Activated CD8-positive, alpha-beta memory T cell treated with anti-CD3 and anti-CD28 coated beads, Interleukin-2, amount 50 U/mL, for 24 hours (primary cell): Measurements from ENCODE around the gene NPEPL1.

Experiments
- DNase-seq: peaks from one replicate; pipeline ENCODE4 v3.0.0-alpha.2; 2020; ENCODE audit errors: extremely low read depth

The NPEPL1 gene

DNA sequence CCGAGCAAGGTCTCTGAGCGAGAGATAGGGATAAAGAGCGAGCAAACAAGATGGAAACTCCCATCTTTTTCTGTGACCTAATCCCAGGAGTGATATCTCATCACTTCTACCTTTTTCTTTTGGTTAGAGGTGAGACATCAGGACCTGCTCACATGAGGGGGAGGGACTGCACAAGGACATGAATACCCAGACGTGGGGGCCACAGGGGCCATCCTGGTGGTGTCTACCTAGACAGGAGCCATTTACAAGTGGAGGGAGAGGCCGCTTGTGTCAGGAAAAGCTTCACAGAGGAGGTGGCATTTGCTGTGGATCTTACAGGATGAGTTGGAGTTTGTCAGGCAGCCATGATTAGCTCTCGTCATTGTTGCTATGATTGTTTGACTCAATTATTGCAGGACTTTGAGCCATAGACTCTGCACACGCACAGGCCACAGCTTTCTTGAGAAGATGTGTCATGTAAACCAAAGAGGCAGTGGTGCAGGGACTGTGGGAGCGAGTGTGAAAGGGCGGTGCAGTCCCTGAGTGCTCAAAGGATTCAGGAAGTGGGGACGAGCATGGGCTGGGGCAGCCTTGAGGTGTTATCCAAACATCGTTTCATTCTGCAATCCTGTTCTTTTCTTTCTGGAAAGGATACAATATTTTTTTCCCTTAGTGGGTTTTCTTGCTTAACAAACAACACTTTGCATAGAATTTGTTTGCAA lies 7.7 kb downstream of the NPEPL1 start:
- DNase-seq, result no peak

DNA sequence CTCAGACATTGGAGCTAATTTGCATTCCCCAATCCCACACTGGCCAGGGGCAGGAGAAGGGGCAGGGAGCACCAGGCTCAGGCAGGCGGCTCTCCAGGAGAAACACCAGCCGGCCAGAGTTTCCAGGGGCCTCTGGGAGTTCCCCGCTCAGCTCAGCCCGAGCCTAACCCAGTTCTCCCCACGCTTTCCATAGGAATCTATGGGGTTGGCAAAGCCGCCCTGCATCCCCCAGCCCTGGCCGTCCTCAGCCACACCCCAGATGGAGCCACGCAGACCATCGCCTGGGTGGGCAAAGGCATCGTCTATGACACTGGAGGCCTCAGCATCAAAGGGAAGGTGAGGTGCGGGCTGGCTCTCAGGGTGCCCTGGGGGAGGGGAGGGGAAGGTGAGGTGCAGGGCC lies 8.2 kb downstream of the NPEPL1 start:
- no peak for DNase-seq

DNA sequence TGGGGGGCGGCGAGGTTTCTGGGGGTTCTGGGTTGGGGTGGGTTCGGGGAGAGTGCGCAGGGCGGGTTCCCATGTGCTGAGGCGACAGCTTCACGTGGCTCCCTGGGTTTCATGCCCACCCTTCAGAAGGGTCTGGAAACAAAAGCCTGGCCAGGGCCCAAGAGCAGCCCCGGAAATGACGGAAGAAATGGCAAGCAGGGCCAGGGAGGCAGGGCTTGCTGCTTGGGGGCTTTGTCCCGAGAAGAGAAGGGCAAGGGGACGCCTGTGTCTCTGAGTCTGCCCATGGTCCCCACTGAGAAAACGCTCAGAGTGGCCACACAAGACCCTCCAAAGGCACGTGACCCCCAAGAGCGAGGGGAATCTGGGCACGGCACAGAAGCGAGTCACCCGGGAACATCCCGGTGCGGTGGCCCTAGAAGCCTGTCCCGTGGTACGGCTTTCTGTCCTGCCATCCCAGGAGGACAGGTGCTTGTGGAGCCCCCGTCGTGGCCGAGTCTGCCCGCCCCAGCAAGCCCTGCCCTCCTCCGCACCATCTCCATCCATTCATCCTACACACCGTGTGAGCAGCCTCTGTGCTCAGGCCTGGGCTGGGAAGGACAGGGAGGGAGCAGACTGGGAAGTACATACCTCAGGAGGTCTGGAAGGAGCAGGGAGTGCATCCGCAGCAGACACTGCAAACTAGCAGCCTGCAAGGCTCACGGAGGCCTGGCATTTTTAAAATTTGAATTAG lies 9.0 kb downstream of the NPEPL1 start:
- no peak for DNase-seq

DNA sequence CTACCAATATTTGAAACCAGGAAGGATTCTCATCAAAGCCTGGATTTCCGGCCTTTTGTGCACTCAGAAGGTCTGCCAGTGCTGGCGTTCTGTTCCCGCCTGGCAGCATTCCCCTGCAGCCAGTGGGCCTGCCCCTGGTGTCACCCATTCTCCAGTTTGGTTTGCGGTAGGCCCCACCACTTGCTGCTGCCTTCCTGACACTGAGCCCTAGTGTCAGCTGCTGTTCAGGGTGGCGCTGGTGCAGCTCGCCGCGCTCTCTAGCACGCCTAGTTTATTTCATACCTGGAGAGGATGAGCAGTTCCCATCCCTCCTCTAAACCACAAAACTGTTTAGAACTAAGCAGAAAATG lies 9.5 kb downstream of the NPEPL1 start:
- no peak for DNase-seq

DNA sequence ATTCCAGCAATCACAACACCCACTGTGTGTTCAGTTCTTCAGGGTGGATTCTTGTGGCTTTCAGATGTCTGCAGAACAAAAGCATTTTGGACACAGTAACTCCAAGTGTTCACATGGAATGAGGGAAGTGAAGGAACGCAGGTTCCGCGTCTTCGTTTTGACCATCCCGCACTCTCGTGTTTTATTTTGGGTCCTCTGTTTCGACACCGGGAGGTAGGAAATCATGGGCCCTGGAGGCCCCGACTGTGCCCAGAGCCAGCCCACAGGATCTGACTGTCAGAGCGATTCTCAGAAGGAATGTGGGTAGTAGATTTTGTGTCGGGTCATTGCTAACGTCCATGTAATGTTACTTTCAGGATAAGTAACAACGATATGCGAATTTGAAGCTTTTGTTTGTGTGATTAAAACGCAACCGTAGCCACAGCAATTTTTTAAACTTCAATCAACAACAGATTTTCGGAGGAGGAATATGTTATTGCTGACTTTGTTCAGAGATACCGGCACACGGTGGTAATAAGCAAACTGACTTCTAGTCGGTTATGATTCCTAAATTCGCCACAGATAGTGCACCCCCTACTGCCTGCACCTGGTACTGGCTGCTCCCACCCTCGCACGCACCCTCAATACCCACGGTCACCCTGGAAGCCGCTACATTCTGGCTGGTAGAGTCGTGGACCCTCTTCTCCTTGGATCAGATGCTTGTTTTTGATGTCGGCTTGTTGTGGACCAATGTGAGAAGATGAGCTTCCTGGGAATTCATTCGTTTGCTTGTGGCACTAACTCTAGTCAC lies 10.5 kb downstream of the NPEPL1 start:
- no peak for DNase-seq

DNA sequence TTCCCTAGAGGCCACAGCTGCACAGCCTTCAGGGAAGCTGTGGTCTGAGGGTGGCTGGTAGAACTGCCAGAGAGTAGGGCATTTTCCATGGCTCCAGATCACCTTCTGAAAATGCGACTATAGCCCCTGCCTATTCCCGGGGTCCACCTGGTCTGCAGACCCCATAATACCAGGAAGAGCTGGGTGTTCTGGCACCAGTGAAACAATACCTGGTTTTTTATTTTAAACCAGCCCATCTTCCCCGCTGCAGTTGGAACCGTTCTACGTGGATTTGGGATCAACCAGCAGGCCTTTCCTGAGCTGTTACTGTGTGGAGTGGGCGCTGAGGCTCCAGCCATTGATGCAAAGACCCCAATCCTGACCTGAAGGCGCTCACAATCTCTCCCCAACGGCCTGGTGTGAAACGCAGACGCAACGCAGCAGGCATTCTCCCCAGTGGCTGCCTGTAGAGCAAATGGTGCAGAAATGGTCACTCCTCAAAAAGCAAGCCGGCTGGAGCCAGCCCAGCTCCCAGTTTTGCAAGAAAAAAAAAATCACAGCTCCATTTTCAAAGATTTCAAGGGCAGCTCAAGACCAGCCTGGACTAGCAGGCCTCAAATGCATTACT lies 11.3 kb downstream of the NPEPL1 start:
- no peak for DNase-seq

DNA sequence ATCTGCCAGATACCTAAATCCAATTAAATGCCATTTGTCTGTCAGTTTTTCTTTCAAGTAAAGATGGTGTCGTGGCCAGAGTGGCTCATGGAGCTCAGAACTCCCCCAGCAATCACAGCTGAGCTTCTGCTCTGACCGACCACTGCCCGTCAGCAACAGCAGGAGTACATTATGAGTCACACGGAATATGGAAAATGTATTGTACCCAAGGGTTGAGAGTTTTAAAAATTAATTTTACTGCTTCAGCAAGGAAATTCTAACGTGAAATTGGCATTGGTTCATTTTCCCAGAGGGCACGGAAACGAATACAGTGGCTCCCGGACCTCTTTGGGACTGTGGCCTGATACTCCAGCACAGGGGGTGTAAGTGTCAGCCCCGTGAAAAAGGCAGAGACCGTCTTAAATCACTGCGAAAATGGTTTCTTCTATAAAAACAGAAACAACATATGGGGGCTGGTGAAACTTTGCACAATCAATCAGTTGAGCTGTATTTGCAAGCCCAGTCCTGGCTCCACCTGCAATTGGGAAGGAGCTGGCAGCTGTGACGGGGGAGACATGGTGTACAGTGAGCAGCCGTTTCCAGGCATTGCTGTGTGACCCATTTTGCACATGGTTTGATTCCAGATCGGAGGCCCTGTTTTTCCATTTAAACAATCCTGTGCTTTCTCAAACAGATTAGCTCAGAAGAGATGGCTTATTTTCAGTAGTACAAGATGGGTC lies 12.8 kb downstream of the NPEPL1 start:
- no peak for DNase-seq

DNA sequence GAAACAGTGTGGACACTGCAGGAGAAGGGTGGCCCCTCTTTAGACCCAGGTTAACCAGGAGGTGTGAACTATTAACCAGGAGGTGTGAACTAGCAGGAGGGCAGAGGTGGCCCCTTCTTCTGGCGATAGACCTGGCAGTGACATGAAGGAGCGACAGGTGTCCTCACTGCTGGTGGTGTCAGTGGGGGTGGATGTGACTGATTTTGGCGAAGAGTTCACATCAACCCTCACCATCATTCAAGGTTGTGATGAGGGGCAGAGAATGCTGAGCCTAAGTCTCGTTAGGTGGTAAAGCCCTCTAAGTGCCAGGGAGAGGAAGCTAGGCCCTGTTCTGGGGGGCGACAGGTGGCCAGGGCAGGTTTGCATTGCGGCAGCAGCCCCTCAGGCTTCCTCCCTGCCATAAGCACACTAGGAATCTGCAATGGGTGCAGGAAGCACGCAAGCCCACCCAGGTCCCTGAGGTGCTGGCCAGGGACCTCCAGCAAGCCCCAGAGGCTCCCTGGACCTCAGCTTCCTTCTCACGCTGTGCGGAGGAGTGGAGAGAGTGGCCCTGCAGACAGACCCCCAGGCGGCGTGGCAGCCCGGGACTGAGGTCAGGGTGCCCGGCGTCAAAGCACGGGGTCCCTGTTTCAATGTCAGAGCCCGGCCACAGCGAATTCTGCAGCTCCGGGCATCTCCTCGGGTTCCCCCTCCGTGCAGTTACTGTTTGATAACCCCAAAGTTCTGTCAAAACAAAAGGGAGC lies 13.7 kb downstream of the NPEPL1 start:
- DNase-seq, result no peak

DNA sequence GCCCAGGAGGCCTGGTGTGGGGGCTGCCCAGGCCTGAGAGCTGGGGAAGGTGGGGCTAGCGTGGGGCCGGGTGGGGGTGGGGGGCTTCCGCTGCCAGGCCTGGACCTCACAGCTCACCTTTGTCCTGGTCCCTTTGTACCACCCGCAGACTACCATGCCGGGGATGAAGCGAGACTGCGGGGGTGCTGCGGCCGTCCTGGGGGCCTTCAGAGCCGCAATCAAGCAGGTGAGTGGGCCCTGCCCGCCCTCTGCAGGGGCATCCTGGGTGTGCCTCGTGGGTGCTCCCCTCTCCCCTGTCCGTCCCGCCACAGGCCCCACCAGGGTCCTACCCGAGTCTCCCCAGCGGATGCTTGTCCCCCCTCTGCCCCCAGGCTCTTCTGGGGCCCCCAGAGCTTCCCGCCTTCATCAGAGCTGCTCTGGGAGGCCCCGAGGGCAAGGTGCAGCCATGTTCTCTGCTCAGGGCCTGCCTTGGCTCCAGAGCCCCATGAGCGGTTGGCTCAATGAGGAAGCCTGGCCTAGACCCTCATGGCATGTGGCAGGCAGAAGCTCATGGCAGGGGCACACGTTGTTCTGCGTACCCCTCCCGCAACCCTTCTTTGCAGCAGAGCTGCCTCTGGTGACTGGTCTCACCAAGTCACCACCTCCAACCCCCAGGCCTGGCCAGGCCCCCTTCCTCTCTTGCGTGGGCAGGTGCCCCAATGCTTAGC lies 14.5 kb downstream of the NPEPL1 start:
- no peak for DNase-seq

DNA sequence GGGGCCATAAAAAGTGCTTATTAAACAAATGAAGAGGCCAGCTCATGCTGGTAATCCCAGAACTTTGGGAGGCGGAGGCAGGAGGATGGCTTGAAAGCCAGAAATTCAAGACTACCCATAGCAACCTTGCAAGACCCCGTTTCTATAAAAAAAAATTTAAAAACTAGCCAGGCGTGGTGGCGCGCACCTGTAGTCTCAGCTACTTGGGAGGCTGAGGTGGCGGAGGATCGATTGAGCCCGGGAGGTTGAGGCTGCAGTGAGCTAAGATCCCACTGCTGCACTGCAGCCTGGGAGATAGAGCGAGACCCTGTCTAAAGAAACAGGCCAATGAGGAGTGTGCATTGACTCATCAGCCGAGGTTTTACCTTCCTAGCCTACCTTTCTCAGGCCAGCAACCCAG lies 15.2 kb downstream of the NPEPL1 start:
- DNase-seq, result no peak

DNA sequence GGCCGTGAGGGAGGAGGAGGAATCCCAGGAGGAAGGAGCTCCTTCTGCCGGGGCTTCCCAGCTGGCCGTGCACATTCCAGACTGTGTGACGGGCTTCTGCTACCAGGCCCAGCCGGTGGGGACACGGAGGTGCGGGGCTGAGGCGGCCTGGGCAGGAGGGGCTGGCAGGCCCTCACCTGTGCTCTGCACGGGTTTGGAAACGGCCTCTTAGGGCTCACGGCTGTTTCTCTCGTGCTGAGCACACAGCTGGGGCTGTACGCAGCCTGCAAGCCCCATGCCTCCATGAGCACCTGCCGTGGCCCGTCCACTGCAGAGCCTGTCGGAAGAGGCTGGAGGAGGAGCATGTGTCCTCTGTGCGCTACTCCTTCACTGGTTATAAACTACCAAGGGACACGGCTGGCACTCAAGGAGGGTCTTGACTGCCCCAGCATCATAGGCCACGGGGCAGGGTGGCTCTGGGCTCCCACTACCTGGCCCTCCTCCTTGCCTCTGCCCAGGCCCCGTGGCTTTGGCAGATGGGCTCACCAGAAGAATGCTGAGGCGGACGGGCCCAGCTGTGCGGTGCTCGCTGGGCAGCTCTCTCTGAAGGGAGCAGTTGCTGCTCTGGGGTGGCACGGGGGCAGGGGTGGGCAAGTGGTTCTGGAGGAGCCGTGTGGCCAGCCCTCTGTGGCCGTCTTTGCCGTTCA lies 15.8 kb downstream of the NPEPL1 start:
- no peak for DNase-seq

DNA sequence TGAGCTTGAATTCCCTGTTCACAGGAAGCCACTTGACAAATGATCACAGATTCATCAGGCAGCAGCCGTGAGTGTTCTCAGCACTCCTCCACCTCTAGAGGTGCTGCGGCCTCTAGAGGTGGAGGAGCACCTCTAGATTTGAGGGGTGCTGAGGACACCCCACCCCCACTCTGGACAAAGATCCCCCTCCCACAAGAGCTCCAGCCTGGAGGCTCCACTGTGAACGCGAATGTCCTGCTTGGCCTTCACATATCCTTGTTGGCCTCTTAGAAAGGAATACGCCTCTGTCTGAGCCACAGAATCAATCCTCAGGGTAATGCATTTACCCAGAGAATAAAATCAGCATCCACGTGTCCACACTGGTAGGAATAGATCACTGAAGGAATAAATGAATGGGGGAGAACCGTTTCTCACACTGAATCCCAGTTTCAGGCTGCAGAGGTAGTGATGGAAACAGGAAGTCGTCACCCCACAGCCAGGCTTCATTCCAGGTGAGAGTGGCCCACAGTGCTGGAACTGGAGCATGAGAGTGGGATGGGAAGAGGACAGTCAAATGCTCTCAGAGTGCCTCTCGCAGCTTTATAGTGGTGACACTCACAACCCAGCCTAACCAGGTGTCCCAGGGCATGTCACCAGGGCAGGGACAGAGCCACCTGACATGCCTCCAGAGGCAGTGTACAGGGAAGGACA lies 16.6 kb downstream of the NPEPL1 start:
- no peak for DNase-seq

DNA sequence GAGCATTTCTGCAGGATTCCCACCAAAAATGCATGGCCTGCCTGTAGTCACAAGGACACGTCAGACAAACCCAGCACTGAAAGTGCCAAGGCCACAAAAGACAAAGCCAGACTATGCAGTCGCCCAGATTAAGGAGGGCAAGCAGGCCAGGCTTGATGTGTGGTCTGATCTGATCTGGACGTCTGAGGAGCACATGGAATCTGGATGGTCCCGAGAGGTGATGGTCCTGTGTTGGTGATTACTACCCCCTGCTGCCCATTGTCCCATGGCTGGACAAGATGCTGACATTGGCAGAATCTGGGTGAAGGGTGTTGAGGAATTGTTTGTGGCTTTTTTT lies 17.1 kb downstream of the NPEPL1 start:
- DNase-seq, result no peak

DNA sequence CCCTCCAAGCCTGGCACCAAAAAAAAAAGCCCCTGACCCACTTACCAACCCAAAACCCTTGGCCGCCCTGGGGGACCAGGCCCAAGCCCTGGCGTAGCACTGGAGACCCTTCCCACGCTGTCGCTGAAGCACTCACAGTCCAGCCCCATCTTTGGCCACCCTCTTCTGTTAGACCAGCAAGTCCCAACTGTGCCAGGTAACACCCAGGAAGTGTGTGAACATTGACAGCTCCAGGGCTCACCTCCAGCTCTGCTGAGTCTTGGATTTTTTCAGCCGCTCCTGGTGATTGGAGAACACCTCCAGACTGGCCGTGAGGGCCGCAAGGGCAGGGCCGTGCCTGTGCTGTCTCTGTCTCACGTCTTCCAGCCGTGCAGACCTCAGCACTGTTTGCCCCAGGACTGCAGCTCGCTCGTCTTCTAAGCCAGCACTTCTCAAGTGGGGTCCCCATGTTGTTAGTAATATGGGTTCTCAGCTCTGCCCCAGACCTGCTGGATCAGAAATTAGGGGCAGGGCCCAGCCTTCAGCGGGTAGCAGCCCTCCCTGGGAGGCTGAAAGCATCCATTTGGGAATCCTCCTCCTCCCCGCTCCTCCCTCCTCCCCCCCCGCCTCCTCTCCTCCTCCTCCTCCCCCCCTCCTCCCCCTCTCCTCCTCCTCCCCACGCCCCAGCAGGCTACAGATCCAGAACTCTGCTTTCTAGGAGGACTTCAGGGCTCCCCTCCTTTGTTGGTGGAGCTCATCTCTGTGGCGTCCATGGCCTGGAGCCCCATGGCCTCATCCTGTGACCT lies 18.1 kb downstream of the NPEPL1 start:
- DNase-seq, result no peak

DNA sequence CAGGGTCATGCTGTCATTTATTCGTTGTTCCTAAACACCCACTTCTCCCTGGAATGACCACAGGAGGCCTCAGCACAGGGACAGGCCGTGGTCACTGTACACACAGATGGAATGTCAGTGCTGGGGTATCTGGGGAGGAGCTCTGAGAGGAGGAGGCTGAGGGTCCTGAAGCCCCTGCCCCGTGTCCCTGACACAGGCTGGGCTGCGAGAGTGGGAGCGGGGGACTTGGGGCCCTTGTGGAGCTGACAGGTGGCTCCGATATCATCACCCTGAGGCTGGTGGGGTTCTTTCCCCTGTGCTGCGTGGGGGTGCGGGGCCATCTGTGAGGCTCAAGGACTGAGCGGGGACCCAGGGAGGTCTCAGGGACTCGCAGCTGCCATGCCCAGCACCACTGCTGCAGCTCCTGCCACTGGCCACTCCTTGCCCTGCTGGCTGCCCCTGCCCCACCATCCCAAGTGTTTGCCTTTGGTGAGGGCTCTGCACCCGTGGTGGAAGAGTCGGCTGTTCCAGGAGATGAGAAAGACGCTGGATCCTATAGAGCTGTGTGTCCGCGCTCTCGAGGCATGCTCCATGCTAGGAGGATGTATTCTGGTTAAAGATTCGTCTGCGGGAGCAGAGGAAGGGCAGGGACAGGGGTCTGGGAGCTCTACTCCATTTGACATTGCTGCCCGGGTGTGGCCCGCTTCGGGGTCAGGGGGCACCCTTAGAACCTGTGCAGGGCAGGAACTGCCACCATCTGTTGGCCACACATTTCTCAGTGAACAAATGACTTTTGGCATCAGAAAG lies 18.9 kb downstream of the NPEPL1 start:
- DNase-seq, result no peak

DNA sequence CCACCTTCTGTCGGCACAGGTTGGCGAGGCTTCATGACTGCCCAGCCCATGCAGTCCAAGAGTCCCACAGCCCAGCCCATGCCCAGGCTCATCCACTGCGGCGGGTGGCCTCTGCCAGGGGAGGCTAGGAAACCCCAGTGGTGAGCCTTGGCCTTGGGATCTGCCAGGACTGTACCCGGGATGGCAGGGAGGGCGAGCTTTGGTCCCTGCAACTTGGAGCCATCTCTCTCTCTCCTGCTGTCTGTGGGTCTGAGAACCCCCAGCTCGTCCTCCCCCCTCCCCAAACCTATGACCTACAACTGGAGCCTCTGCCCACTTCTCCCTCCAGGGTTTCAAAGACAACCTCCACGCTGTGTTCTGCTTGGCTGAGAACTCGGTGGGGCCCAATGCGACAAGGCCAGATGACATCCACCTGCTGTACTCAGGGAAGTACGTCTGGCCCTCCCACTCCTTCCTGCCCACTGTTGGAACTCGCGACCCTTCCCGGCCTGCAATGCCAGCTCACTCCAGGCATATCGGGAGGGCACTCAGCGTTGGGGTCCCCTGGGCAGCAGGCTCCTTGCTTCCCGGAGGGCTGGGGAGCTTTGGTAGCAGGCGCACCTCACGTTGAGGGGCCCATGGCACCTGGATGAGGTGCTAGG lies 19.7 kb downstream of the NPEPL1 start:
- no peak for DNase-seq
